ENCODE measurements around the gene PPP1R3G. TPM values are rescaled to one million over a fixed set of nuclear protein-coding genes. Genes with fewer than 3 reads are reported as not detected.

Gene PPP1R3G
- total RNA-seq, 1 experiment from 2014 or later = 0.15 TPM

- no peak overlapping the region for H3K4me3 Mint-ChIP-seq
- DNase-seq (ENCODE audit: low spot score) (no peak), ATAC-seq (no peak)
- H3K27ac Mint-ChIP-seq = no peak overlapping the region
- CTCF ChIA-PET = interaction anchor here (1.2 kb wide), 2 partner anchors 24 to 249 kb away, joined by 3 read pairs; no protein-coding TSS in a partner anchor
- H3K4me1 Mint-ChIP-seq = peaks cover 9% of the 10 kb centered on the region
- peaks cover 36% of the 10 kb centered on the region for H3K9me3 Mint-ChIP-seq
- no peak for TF ChIP-seq CREB1 (CRISPR knock-in tag; IDR thresholded peaks at IDR 0.05)
- TF ChIP-seq GRHL2 (CRISPR knock-in tag; IDR thresholded peaks at IDR 0.05; ENCODE audit: insufficient replicate concordance, severe bottlenecking) = no peak
- TF ChIP-seq NFATC4 (CRISPR knock-in tag; IDR thresholded peaks at IDR 0.05) = no peak
- TF ChIP-seq ZNF263 (CRISPR knock-in tag; IDR thresholded peaks at IDR 0.05; ENCODE audit: low read depth) = no peak
- no peak for TF ChIP-seq E2F5 (CRISPR knock-in tag; IDR thresholded peaks at IDR 0.05)
- no peak for TF ChIP-seq ARID4B (CRISPR knock-in tag; IDR thresholded peaks at IDR 0.05; ENCODE audit: borderline replicate concordance)
- TF ChIP-seq, protein P1, sequence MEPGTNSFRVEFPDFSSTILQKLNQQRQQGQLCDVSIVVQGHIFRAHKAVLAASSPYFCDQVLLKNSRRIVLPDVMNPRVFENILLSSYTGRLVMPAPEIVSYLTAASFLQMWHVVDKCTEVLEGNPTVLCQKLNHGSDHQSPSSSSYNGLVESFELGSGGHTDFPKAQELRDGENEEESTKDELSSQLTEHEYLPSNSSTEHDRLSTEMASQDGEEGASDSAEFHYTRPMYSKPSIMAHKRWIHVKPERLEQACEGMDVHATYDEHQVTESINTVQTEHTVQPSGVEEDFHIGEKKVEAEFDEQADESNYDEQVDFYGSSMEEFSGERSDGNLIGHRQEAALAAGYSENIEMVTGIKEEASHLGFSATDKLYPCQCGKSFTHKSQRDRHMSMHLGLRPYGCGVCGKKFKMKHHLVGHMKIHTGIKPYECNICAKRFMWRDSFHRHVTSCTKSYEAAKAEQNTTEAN (CRISPR knock-in tag; IDR thresholded peaks at IDR 0.05) = no peak
- no peak for TF ChIP-seq NR2C2 (CRISPR knock-in tag; IDR thresholded peaks at IDR 0.05)
- TF ChIP-seq JAZF1 (CRISPR knock-in tag; IDR thresholded peaks at IDR 0.05) = no peak
- no peak for TF ChIP-seq ZNF423 (CRISPR knock-in tag; IDR thresholded peaks at IDR 0.05)
- no peak for TF ChIP-seq ZNF121 (CRISPR knock-in tag; IDR thresholded peaks at IDR 0.05)
- TF ChIP-seq ZNF396 (CRISPR knock-in tag; IDR thresholded peaks at IDR 0.05; ENCODE audit: borderline replicate concordance) = no peak
- TF ChIP-seq, protein P2, sequence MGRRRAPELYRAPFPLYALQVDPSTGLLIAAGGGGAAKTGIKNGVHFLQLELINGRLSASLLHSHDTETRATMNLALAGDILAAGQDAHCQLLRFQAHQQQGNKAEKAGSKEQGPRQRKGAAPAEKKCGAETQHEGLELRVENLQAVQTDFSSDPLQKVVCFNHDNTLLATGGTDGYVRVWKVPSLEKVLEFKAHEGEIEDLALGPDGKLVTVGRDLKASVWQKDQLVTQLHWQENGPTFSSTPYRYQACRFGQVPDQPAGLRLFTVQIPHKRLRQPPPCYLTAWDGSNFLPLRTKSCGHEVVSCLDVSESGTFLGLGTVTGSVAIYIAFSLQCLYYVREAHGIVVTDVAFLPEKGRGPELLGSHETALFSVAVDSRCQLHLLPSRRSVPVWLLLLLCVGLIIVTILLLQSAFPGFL (CRISPR knock-in tag; IDR thresholded peaks at IDR 0.05; ENCODE audit: borderline replicate concordance) = no peak
- TF ChIP-seq MXD4 (CRISPR knock-in tag; IDR thresholded peaks at IDR 0.05; ENCODE audit: borderline replicate concordance) = no peak
- no peak for TF ChIP-seq E2F1 (CRISPR knock-in tag; IDR thresholded peaks at IDR 0.05)
- TF ChIP-seq, protein P3, sequence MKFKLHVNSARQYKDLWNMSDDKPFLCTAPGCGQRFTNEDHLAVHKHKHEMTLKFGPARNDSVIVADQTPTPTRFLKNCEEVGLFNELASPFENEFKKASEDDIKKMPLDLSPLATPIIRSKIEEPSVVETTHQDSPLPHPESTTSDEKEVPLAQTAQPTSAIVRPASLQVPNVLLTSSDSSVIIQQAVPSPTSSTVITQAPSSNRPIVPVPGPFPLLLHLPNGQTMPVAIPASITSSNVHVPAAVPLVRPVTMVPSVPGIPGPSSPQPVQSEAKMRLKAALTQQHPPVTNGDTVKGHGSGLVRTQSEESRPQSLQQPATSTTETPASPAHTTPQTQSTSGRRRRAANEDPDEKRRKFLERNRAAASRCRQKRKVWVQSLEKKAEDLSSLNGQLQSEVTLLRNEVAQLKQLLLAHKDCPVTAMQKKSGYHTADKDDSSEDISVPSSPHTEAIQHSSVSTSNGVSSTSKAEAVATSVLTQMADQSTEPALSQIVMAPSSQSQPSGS (CRISPR knock-in tag; IDR thresholded peaks at IDR 0.05; ENCODE audit: borderline replicate concordance, low read depth) = no peak
- TF ChIP-seq, protein P4, sequence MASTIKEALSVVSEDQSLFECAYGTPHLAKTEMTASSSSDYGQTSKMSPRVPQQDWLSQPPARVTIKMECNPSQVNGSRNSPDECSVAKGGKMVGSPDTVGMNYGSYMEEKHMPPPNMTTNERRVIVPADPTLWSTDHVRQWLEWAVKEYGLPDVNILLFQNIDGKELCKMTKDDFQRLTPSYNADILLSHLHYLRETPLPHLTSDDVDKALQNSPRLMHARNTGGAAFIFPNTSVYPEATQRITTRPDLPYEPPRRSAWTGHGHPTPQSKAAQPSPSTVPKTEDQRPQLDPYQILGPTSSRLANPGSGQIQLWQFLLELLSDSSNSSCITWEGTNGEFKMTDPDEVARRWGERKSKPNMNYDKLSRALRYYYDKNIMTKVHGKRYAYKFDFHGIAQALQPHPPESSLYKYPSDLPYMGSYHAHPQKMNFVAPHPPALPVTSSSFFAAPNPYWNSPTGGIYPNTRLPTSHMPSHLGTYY (CRISPR knock-in tag; IDR thresholded peaks at IDR 0.05) = no peak
- H3K27me3 Mint-ChIP-seq (ENCODE audit: low read depth) = peaks cover 4% of the 10 kb centered on the region
- POLR2A ChIA-PET = no interaction called here
- peaks cover 17% of the 10 kb centered on the region for H3K36me3 Mint-ChIP-seq
Measured at GRCh38 chr6:5054245-5054873, 30.8 kb upstream of the PPP1R3G start.
